ENCODE results near the gene DGLUCY.

GRCh38 chr14:91253795-91254323, 140.0 kb downstream of the DGLUCY start:
- TF ChIP-seq EZH2phosphoT487 (IDR thresholded peaks at IDR 0.05; ENCODE audit: borderline replicate concordance) (no peak), CTCF (conservative IDR thresholded peaks at IDR 0.05; ENCODE audit: low read length) (no peak)
